ENCODE data around the gene RASA2.

DNA sequence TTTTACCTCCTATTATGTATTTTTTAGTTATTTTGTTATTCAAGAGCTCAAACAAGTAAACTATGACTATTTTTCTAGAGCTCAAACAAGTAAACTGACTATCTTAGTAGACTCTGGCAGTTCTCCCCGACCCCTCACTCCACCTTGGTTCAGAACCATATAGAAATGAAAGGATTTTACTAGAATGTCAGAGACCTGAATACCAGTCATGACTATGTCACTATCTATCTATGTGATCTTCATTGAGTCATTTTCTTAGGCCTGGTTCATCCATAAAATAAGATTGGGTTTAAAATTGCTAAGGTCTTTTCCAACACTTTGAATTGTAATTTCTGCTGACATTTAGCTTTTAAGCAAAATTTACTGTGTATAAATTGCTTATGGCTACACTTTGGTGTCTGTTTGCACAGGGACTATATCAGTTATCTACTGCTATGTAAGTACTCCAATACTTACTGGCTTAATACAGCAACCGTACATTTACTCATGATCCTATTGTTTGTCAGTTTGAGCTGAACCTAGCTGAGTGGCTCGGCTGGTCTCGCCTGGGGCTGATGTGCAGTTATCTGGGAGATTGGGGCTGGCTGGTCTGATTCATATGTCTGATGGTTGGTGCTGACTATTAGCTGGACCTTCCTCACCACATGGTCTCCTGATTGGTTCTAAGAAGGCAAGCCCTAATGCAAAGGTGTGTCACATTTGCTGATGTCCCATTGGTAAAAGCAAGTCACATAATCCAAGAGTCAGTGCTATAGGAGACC is 37.0 kb downstream of the RASA2 start:
- TF ChIP-seq CTCF (IDR thresholded peaks at IDR 0.05): no peak
- TF ChIP-seq POLR2AphosphoS5 (IDR thresholded peaks at IDR 0.05): no peak

Data from breast epithelium (tissue), 3 donors.